Measurements from ENCODE around the gene RPS4Y2. TPM values are rescaled to one million over a fixed set of nuclear protein-coding genes. Genes with fewer than 3 reads are reported as not detected.

Gene RPS4Y2
- polyA plus RNA-seq, 3 donors = not detected

DNA sequence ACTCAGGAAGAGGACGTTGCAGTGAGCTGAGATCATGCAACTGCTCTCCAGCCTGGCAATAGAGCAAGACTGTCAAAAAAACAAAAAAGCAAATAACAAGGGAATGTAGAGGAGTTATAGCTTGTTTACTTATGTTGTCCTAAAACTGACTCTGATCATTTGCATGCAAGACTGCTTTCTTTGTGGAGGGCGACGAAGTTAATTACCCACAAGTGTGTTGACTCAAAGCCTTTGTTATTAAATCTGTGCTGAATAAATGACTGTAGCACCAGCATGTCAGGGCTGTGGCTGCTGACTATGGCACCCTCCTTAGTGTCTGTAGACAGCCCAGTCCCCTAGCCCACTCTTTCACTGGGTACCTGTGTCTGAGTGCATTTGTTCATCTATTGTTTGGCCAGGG lies 50.3 kb downstream of the RPS4Y2 start:
- H3K27ac ChIP-seq (ENCODE audit: low read depth, low read length) = no peak overlapping the region
- WGBS, 3 donors = 63 to 67% methylated on average over 3 of the region's 3 CpGs; no CpG with 5 or more reads in 1 of the 3 donors

DNA sequence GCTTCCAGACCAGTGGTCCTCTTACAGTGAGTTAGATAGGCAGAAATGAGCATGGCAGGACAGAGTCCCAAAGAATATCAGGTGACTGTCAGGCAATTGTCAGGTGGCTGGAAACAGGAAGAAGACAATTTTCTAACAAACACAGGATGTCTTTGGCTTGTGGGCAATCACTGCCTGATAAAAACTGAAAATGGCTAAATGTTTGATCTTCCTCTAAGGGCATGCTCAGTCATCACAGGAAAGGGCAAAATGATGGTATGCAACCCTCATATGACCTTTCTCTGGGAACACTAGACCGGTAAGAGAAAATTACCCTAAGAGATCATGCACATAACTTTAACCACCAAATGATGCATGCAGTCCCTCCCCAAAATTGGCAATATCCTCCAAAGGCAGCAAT lies 57.6 kb downstream of the RPS4Y2 start:
- WGBS, 3 donors = 71 to 94% methylated on average over 1 of the region's 1 CpG; no CpG with 5 or more reads in 1 of the 3 donors
- no peak overlapping the region for H3K27ac ChIP-seq (ENCODE audit: low read depth, low read length)

DNA sequence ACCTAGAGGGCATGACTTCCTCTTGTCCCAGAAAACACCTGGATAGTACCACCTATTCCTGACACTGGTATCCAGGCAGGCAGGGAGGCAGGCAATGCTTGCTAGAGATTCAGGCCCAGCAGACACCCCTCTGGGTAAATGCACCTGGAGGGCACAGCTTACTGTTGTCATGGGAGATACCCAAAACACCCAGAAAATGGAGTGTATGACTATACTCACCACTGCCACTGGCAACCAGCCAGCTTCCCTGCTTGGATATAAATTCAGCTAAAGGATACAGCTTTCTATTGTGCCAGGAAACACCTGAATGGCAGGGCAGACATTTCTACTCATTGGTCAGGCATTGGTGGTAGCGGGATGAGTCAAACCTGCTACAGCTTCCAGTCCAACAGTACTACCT lies 58.9 kb downstream of the RPS4Y2 start:
- 75 to 79% methylated on average over 1 of the region's 1 CpG; no CpG with 5 or more reads in 1 of the 3 donors for WGBS, 3 donors
- no peak overlapping the region for H3K27ac ChIP-seq (ENCODE audit: low read depth, low read length)

DNA sequence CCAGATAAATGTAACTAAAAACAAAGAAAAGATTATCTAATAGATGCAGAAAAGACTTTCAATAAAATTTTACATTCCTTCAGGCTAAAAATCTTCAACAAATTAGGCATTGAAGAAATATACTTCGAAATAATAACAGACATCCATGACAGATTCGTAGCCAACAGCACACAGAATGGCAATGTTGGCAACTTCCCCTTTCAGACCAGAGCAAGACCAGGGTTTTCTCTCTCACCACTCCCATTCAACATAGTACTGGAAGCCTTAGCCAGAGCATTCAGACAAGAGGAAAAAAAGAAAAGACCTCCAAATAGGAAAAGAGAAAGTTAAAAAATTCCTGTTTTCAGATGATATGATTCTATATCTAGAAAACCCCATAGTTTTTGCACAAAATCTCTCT lies 61.2 kb downstream of the RPS4Y2 start:
- 36 to 52% methylated on average over 2 of the region's 2 CpGs; no CpG with 5 or more reads in 1 of the 3 donors for WGBS, 3 donors
- no peak overlapping the region for H3K27ac ChIP-seq (ENCODE audit: low read depth, low read length)

Other genes with a start within 250 kb of the RPS4Y2 start
- gene EIF1AY, start 180.3 kb upstream of the RPS4Y2 start, polyA plus RNA-seq = 10 to 100 TPM in 2 of 3 donors, not detected in 1; 13.2 to 30.7 TPM

Data from adipose tissue (tissue), 3 donors.